Smooth muscle cell (in vitro differentiated cells): ENCODE measurements around the gene KRTAP5-3. TPM values are rescaled to one million over a fixed set of nuclear protein-coding genes. Genes with fewer than 3 reads are reported as not detected.

Experiments used
- DNase-seq: peaks from one replicate; lab custom pipeline; 2025; ENCODE audit not compliant: unreplicated experiment; lab: John Stamatoyannopoulos, UW
- H2AFZ ChIP-seq: fragments of 200-600 bp; sonication (generic); 2 replicates; pipeline ENCODE4 v1.6.0; 2016; ENCODE audit warnings: antibody characterized with exemption, low read depth, mild to moderate bottlenecking
- H3F3A ChIP-seq: fragments of 200-600 bp; sonication (generic); 2 replicates; pipeline ENCODE4 v1.6.0; 2017; ENCODE audit warnings: antibody characterized with exemption, low read depth
- H3K27ac ChIP-seq: fragments of 200-600 bp; sonication (generic); 2 replicates; pipeline ENCODE4 v1.5.1; 2016; ENCODE audit warnings: low read depth, mild to moderate bottlenecking
- H3K27me3 ChIP-seq: fragments of 200-600 bp; sonication (generic); 2 replicates; pipeline ENCODE4 v1.6.1; 2016; ENCODE audit warnings: low read depth, mild to moderate bottlenecking
- H3K36me3 ChIP-seq: fragments of 200-600 bp; sonication (generic); 2 replicates; pipeline ENCODE4 v1.5.1; 2016; ENCODE audit warnings: low read depth
- H3K4me1 ChIP-seq: fragments of 200-600 bp; sonication (generic); 2 replicates; pipeline ENCODE4 v1.5.1; 2016; ENCODE audit warnings: low read depth
- H3K4me2 ChIP-seq: fragments of 200-600 bp; sonication (generic); 2 replicates; pipeline ENCODE4 v1.6.0; 2016; ENCODE audit warnings: mild to moderate bottlenecking
- H3K4me3 ChIP-seq: fragments of 200-600 bp; sonication (generic); 2 replicates; pipeline ENCODE4 v1.5.1; 2016; ENCODE audit warnings: mild to moderate bottlenecking
- H3K79me2 ChIP-seq: fragments of 200-600 bp; sonication (generic); 2 replicates; pipeline ENCODE4 v1.6.0; 2016; ENCODE audit warnings: low read depth, mild to moderate bottlenecking
- H3K9ac ChIP-seq: fragments of 200-600 bp; sonication (generic); 2 replicates; pipeline ENCODE4 v1.6.0; 2016; ENCODE audit warnings: low read depth
- H3K9me3 ChIP-seq: fragments of 200-600 bp; sonication (generic); replicated peaks from 2 replicates; pipeline ENCODE4 v1.5.1; 2016; ENCODE audit warnings: low read depth
- H4K20me1 ChIP-seq: fragments of 200-600 bp; sonication (generic); 2 replicates; pipeline ENCODE4 v1.6.0; 2016; ENCODE audit warnings: low read depth
- CTCF ChIP-seq: fragments of 200-600 bp; sonication (generic); IDR thresholded peaks from 2 replicates; pipeline ENCODE4 v1.5.1; 2017; ENCODE audit warnings: borderline replicate concordance, mild to moderate bottlenecking, antibody characterized with exemption; ENCODE audit not compliant: insufficient read depth, poor library complexity, severe bottlenecking
- WGBS: methylation state at CpG from one replicate; pipeline ENCODE4 v1.1.7; 2016; ENCODE audit warnings: low lambda C conversion rate; 5-methylcytosine and 5-hydroxymethylcytosine counted together
- polyA plus RNA-seq: library from polyadenylated mRNA; unstranded; fragments of >200 nt; fragmentation: Nextera tagmentation; extraction: Ambion mirVana; gene quantifications from 2 replicates; pipeline ENCODE4 v1.2.1, GENCODE V29; 2016
- total RNA-seq: library from RNA; depleted of rRNA; stranded (reverse); fragments of >200 nt; gene quantifications from 2 replicates; pipeline ENCODE4 v1.2.3, GENCODE V29; 2014

The KRTAP5-3 gene
- total and polyA plus RNA-seq, 2 experiments from 2014 or later, result not detected

- no peak overlapping the region for H3K4me2 ChIP-seq
These were observed 44.3 kb downstream of the KRTAP5-3 start for GRCh38 chr11:1563697-1564534.

GRCh38 chr11:1563149-1563638 lies 45.1 kb downstream of the KRTAP5-3 start:
- H3K4me1 ChIP-seq, result peaks cover 11% of the 10 kb centered on the region
- no peak overlapping the region for H3K4me3 ChIP-seq
- H3K79me2 ChIP-seq, result no peaks in the 10 kb centered on the region
- no peaks in the 10 kb centered on the region for H3K27me3 ChIP-seq
- no peak overlapping the region for H3K4me2 ChIP-seq
- no peak for DNase-seq
- H4K20me1 ChIP-seq, result peaks cover 97% of the 10 kb centered on the region
- no peak overlapping the region for H3K9ac ChIP-seq
- H3K36me3 ChIP-seq, result no peaks in the 10 kb centered on the region
- no peak for TF ChIP-seq CTCF
- WGBS, result 95% methylated on average over 12 of the region's 12 CpGs
- H2AFZ ChIP-seq, result no peak overlapping the region
- H3K27ac ChIP-seq, result no peak overlapping the region
- H3K9me3 ChIP-seq, result no peaks in the 10 kb centered on the region
- H3F3A ChIP-seq, result no peaks in the 10 kb centered on the region

More at GRCh38 chr11:1563697-1564534, 44.3 kb downstream of the KRTAP5-3 start:
- no peaks in the 10 kb centered on the region for H3K79me2 ChIP-seq
- no peaks in the 10 kb centered on the region for H3K27me3 ChIP-seq
- WGBS, result 85% methylated on average over 27 of the region's 29 CpGs
- H3F3A ChIP-seq, result no peaks in the 10 kb centered on the region
- TF ChIP-seq CTCF, result no peak
- DNase-seq, result no peak
- no peak overlapping the region for H3K4me3 ChIP-seq
- no peak overlapping the region for H3K27ac ChIP-seq
- H2AFZ ChIP-seq, result no peak overlapping the region
- no peaks in the 10 kb centered on the region for H3K9me3 ChIP-seq
- H3K9ac ChIP-seq, result no peak overlapping the region
- H3K4me1 ChIP-seq, result peaks cover 4% of the 10 kb centered on the region
- H4K20me1 ChIP-seq, result peaks cover 100% of the 10 kb centered on the region
- H3K36me3 ChIP-seq, result no peaks in the 10 kb centered on the region

GRCh38 chr11:1562469-1563148 lies 45.7 kb downstream of the KRTAP5-3 start:
- no peak overlapping the region for H2AFZ ChIP-seq

More at GRCh38 chr11:1562469-1563148, 45.7 kb downstream of the KRTAP5-3 start:
- H3K4me3 ChIP-seq, result no peak overlapping the region
- no peaks in the 10 kb centered on the region for H3K36me3 ChIP-seq
- peaks cover 91% of the 10 kb centered on the region for H4K20me1 ChIP-seq
- H3K9me3 ChIP-seq, result no peaks in the 10 kb centered on the region
- over 99% methylated on average over 14 of the region's 14 CpGs for WGBS
- peaks cover 11% of the 10 kb centered on the region for H3K4me1 ChIP-seq
- H3K27me3 ChIP-seq, result no peaks in the 10 kb centered on the region
- DNase-seq, result no peak
- H3K79me2 ChIP-seq, result no peaks in the 10 kb centered on the region
- no peaks in the 10 kb centered on the region for H3F3A ChIP-seq
- H3K4me2 ChIP-seq, result no peak overlapping the region
- no peak for TF ChIP-seq CTCF
- H3K27ac ChIP-seq, result no peak overlapping the region
- H3K9ac ChIP-seq, result no peak overlapping the region
